SK-N-MC (cell line): ENCODE data around the gene DPM1.

Source experiments
- EZH2 ChIP-seq: fragments of 200-600 bp; sonication (generic); IDR thresholded peaks from one replicate; pipeline ENCODE4 v1.6.1; 2017; ENCODE audit warnings: antibody characterized with exemption
- POLR2AphosphoS5 ChIP-seq: IDR thresholded peaks from 2 replicates; pipeline ENCODE4 v1.6.1; 2012; ENCODE audit warnings: mild to moderate bottlenecking, low read depth, low read length, borderline replicate concordance

GRCh38 chr20:50895111-50895830 is 63.1 kb downstream of the DPM1 start:
- TF ChIP-seq POLR2AphosphoS5 (no peak), EZH2 (no peak)
